ENCODE measurements around the gene ADGRL3.

DNA sequence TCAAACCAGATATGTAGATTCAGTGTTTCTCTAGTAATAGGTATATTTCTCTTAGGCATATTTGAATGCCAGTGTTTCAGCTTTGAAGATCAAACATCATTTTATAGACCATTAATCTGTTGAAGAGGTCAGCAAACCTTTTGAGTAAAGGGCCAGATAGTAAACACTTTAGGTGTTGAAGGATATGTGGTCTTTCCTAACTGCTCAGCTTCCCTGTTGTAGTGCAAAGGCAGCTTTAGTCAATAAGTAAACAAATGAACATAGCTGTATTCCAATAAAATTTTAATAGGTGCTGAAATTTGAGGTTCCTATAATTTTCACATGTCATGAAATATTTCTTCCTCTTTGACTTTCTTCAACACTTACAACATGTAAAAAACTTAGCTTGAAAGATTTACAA is 201.6 kb downstream of the ADGRL3 start:
- TF ChIP-seq, protein P1, sequence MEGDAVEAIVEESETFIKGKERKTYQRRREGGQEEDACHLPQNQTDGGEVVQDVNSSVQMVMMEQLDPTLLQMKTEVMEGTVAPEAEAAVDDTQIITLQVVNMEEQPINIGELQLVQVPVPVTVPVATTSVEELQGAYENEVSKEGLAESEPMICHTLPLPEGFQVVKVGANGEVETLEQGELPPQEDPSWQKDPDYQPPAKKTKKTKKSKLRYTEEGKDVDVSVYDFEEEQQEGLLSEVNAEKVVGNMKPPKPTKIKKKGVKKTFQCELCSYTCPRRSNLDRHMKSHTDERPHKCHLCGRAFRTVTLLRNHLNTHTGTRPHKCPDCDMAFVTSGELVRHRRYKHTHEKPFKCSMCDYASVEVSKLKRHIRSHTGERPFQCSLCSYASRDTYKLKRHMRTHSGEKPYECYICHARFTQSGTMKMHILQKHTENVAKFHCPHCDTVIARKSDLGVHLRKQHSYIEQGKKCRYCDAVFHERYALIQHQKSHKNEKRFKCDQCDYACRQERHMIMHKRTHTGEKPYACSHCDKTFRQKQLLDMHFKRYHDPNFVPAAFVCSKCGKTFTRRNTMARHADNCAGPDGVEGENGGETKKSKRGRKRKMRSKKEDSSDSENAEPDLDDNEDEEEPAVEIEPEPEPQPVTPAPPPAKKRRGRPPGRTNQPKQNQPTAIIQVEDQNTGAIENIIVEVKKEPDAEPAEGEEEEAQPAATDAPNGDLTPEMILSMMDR (IDR thresholded peaks at IDR 0.05), result no peak
- no peak for TF ChIP-seq POLR2A (IDR thresholded peaks at IDR 0.05; ENCODE audit: low read depth)
- no peak for TF ChIP-seq EP300 (IDR thresholded peaks at IDR 0.05)

Data from esophagus muscularis mucosa (tissue), 4 donors.